GM23248 (cell line): ENCODE data around the gene CLCNKB.

Source experiments
- EZH2 ChIP-seq: fragments of 200-600 bp; sonication (generic); IDR thresholded peaks from 2 replicates; pipeline ENCODE4 v1.6.1; 2018; ENCODE audit warnings: antibody characterized with exemption, mild to moderate bottlenecking; ENCODE audit not compliant: insufficient read depth, poor library complexity, severe bottlenecking
- EZH2phosphoT487 ChIP-seq: fragments of 200-600 bp; sonication (generic); IDR thresholded peaks from 2 replicates; pipeline ENCODE4 v1.6.1; 2018; ENCODE audit warnings: antibody characterized with exemption, moderate library complexity, mild to moderate bottlenecking, low read depth; ENCODE audit not compliant: insufficient read depth

- TF ChIP-seq EZH2 = no peak
- no peak for TF ChIP-seq EZH2phosphoT487
Measured at GRCh38 chr1:16047791-16048475, 4.4 kb downstream of the CLCNKB start.
